DMS153 treated with DMSO at 0.1 percent for 48 hours (cell line): ENCODE results near the gene AXL.
"Not testable (repeated sequence)": the region's sequence is repeated elsewhere in the genome, so short reads cannot be mapped to it uniquely, and the experiment has no call there.

Experiments
- DNase-seq: peaks from one replicate; lab custom pipeline; 2025; ENCODE audit not compliant: unreplicated experiment; lab: John Stamatoyannopoulos, UW

The AXL gene

GRCh38 chr19:41269571-41269970, 50.5 kb downstream of the AXL start:
- no peak for DNase-seq

DNA sequence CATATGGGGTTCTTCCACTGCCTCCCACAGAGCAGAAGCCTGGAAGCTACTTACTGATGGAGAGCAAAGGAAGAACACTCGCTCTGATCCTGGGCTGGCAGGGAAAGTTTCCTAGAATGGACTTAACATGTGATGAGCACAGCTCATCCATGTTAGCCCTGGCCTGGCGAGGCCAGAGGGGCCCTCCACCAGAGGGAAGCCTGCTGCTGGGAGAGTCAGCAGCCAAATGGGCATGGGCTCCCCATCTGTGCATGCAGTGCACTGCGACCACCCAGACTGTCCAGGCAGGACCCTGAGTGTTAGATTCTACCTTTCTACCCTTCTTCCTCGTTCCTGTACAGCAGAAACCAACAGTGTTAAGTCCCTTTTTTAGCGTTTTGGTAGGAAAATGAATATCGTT, 54.1 kb downstream of the AXL start:
- no peak for DNase-seq

GRCh38 chr19:41274802-41275201, 55.8 kb downstream of the AXL start:
- no peak for DNase-seq

DNA sequence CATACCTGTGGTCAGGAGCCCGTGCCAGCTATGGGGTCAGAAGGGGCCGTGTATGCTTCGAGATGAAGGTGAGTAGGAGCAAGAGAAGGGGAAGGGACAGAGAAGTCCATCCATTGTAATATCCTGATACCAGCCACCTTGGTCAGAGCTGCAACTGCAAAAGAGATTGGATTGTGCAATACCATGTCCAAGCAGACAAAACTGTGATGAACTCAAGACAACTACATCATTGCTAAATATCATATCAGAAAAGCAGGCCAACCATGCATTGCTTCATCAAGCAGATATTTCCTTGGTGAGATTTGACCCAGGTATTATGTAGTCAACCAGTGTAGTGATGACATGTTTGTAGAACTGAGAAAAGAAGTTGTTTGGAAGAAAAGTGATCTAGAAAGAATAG, 57.2 kb downstream of the AXL start:
- DNase-seq, result no peak

GRCh38 chr19:41278478-41278877, 59.5 kb downstream of the AXL start:
- DNase-seq, result no peak

- no peak for DNase-seq
These were observed 69.9 kb downstream of the AXL start for GRCh38 chr19:41288673-41289530.

GRCh38 chr19:41289814-41290213, 70.8 kb downstream of the AXL start:
- DNase-seq, result not testable (repeated sequence)

DNA sequence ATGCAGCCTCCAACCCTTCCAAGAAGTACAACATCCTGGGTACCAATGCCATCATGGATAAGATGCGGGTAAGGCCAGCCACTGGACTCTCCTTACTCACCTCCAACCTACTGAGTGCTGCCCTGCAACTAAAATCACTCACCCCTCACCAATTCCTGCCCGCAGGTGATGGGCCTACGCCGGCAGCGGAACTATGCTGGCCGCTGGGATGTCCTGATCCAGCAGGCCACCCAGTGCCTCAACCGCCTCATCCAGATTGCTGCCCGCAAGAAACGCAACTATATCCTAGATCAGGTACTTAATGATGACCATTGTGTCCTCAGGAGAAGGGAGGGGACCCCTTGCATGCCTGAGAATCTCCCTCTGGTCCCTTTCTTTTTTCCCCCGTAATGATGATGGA, 75.4 kb downstream of the AXL start:
- no peak for DNase-seq

DNA sequence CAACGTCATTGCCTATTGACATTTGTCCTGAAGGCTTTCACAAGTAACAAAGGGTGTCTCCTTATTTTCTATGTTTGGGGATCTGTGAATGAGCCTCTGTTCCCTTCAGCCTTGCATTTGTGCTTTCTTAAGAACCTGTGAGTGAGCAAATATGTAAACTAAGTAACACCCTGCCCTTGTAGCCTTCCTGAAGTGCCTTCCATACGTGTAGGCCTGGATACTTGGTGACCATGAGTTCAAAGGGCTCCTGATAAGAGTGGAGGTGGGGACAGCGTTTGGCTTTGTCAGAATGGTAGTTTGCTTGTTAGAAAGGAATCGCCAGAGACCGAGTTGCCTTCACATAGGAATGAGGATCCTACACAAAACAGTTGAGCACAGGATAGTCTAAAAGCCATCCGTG, 76.5 kb downstream of the AXL start:
- DNase-seq, result no peak

DNA sequence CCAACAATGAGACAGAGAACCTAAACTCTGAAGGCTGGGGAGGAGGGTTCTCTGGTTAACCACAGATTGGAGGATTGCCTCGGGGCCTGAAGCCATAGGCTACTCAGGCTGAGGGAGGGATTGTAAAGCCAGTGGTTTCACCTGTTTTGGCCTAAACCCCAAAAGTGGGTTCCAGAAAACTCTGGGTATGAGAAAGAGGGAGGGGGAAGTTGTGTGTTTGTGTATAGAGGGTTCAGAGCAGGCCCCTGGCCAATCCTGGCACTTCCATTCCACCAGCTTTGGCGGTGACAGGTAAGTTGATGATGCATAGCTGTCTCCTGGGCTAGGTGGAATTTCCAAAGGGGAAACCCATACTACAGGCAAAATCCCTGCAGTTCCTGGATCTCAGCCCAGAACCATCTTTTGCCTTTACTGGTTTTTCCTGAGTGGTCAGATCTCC, 77.4 kb downstream of the AXL start:
- no peak for DNase-seq

DNA sequence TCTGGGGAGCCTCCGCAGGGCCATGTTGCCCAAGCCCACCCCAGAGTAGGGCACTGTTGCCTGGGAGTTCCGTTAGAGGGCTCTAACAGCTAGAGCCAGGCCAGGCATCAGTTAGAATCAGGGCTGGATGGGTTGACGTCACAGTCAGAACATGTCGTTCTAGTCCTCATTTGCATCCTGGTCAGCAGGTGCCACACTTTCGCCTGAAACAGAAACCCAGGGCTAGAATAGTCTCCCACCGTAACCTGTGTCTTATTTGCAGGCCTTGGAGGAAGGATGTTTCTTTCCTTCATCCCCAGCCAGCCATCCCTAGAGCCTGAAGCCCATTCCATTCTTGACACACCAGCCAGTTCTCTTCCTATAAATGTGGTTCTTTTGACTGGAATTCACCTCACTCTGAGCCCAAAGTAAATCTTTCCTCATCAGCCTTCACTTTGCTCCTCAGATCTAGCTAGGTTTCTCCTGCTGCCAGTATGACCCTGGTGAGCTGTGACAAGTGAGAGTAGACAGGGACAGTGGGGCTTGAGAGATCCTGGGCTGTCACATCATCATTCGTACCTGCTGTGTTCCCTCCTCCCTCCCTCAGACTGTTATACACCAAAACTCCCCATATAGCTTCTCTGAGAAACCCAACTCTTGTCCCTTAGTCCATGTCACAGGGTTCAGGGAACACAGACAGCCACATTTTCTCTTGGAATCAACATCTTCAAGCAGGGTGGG, 78.8 kb downstream of the AXL start:
- DNase-seq, result no peak

- DNase-seq, result no peak
These were observed 79.4 kb downstream of the AXL start for GRCh38 chr19:41298348-41298964.

DNA sequence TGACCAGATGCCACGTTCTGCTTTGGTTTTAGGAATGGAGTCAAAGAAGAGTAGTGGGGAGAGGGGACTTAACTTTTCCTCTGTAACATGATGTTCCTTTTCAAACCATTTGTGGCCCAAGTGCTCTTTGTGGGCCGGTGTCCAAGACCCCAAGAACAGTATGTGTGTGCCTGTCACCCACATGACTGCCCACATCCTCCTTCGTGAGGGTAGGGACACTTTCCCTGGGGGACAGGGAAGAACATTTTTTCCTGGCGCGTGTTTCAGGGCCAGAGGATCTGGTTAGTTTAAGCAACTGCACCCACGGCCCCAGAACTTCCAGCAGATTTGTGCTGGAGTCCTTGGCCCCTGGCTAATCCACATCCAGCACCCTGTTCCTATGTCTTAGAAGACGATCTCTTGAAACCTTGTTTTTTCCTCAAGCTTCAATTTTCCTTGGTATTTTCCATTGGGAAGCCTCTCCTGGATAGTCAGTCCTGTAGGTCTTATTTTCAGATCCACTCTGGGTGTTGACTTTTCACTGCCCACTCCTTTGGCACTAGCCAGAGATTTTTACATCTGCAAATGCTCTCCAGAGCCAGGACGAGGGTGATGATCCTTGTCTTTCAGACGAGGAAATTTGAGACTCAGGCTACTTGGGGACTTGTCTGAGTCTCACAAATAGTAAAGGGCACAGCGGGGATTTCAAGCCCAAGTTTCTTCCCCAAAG, 80.2 kb downstream of the AXL start:
- DNase-seq, result no peak

DNA sequence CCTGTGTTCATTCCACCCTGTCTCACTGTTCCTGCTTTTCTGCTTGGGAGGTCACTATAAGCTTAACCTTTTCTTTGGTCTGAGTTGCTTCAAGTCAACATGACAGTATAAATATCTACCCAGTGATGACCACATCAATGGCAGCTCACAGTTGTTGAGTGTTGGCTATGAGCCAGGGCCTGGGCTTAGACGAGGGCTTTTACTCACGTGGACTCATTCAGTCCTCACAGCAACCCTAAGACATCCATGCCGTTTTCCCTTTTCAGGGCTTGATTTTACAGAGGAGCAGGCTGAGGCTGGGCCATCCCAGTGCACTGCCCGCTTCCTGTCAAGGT, 80.7 kb downstream of the AXL start:
- DNase-seq, result no peak

DNA sequence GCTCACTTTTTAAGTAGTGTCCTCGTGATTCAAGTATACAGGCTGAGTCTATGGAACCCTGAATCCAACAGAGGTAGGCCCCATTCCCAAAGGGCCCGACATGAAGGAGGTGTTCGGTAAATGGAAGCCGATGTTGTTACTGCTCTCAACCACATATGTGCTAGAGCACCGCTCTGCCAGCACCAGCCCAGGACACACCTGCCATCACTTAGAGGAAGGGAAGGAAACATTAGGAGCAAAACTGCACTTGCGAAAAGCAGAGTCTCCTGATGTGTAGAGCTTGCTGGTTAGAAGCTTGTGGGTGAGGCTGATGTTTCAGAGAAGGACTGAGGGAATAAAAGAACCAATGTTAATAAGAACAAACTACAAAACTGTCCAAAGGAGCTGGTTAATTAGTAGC, 81.5 kb downstream of the AXL start:
- DNase-seq, result no peak

- no peak for DNase-seq
These were observed 83.8 kb downstream of the AXL start for GRCh38 chr19:41302624-41303351.

DNA sequence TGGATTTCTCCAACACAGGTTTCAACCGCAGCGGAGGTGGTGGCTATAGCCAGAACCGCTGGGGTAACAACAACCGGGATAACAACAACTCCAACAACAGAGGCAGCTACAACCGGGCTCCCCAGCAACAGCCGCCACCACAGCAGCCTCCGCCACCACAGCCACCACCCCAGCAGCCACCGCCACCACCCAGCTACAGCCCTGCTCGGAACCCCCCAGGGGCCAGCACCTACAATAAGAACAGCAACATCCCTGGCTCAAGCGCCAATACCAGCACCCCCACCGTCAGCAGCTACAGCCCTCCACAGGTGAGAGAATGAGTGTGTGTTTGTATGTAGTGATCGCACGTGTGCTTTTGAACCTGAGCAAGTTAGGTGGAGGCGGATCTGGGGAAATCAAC, 84.9 kb downstream of the AXL start:
- no peak for DNase-seq

DNA sequence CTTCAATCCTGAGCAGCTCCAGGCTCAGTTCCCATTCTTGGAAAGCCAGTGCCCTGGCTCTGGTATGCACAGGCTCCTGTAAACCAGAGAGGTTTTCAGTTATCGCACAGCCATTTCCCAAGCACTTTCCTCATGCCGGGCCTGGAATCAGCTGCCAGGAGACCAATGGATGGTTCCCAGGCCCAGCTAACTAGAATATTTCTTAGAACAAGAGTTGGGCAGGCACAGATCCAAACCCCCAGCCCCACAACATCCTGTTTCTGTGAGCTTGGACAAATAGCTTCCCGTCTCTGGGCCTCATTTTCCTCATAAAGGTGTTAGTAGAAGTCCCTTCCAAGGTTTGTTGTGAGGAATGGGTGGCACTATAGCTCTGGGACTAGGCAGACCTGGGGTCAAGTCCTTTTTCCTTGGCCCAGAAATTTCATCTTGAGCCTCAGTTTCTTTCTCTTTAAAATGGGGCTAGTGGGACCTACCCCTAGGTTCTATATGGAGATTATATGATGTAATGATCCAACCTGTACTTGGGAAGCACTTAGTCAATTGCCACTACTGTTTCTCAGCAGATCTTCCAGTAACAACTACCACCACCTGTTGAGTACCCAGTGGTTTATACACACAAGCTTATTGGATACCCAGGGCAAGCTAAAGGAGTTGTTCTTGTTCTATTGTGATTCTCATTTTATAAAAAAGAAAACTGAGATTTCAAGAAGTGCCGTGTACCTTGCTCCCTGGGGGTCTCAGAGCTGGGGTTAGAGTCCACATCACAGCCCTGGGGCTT, 85.9 kb downstream of the AXL start:
- DNase-seq, result no peak

GRCh38 chr19:41305927-41306793, 87.1 kb downstream of the AXL start:
- DNase-seq, result no peak
